Subcutaneous adipose tissue (tissue), 4 donors: ENCODE measurements around the gene AIP. TPM values are rescaled to one million over a fixed set of nuclear protein-coding genes. Genes with fewer than 3 reads are reported as not detected.

Experiments used
- total RNA-seq, 4 donors: library from RNA; depleted of rRNA; stranded (reverse); fragments of >200 nt; gene quantifications; one replicate each; pipeline ENCODE4 v1.1.0, GENCODE V29; 2016
- TF ChIP-seq, protein P1 (sequence below): fragments of 450-650 bp; IDR thresholded peaks from one replicate; pipeline ENCODE4 v1.5.1; 2016; ENCODE audit warnings: low read depth, mild to moderate bottlenecking, control low read depth, antibody characterized with exemption, moderate library complexity

Gene AIP
- total RNA-seq, 4 donors from 2014 or later = 48.6 to 77.3 (median 64.9) TPM

DNA sequence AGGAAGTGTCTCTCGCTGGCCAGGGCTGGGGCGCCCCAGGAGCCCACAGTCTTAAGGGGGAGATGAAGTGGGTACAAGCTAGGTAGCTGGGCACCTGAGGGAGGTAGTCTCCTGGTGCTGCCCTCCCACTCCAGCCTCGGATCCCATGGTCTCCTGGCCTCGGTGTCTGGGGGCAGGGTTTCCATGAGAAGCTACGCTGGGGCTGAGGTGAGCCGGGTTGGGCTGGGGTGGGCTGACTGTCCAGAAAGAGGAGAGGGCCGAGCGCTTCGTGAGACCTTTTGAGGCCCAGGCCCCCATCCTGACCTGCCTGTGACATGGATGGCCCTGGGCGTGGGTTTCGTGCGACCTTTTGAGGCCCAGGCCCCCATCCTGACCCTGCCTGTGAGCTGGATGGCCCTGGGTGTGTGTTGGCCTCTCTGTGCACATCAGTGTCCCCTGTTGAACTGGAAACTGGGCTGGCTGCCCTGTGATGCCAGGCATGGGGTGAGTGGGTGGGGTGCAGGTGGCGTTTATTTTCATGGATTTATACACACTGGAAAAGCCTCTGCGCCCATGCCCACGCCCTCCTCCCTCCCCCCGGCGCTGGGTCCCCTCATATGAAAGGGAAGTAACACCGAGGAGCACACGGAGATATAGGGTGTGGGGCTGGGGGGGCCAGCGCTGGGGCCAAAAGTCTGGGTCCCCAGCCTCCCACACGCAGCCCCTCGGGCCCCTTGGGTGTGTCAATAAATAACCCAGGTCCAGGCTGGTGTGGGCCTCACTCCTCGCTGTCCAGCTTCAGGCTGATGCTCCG, 8.6 kb downstream of the AIP start:
- TF ChIP-seq, protein P1, sequence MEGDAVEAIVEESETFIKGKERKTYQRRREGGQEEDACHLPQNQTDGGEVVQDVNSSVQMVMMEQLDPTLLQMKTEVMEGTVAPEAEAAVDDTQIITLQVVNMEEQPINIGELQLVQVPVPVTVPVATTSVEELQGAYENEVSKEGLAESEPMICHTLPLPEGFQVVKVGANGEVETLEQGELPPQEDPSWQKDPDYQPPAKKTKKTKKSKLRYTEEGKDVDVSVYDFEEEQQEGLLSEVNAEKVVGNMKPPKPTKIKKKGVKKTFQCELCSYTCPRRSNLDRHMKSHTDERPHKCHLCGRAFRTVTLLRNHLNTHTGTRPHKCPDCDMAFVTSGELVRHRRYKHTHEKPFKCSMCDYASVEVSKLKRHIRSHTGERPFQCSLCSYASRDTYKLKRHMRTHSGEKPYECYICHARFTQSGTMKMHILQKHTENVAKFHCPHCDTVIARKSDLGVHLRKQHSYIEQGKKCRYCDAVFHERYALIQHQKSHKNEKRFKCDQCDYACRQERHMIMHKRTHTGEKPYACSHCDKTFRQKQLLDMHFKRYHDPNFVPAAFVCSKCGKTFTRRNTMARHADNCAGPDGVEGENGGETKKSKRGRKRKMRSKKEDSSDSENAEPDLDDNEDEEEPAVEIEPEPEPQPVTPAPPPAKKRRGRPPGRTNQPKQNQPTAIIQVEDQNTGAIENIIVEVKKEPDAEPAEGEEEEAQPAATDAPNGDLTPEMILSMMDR = no peak

DNA sequence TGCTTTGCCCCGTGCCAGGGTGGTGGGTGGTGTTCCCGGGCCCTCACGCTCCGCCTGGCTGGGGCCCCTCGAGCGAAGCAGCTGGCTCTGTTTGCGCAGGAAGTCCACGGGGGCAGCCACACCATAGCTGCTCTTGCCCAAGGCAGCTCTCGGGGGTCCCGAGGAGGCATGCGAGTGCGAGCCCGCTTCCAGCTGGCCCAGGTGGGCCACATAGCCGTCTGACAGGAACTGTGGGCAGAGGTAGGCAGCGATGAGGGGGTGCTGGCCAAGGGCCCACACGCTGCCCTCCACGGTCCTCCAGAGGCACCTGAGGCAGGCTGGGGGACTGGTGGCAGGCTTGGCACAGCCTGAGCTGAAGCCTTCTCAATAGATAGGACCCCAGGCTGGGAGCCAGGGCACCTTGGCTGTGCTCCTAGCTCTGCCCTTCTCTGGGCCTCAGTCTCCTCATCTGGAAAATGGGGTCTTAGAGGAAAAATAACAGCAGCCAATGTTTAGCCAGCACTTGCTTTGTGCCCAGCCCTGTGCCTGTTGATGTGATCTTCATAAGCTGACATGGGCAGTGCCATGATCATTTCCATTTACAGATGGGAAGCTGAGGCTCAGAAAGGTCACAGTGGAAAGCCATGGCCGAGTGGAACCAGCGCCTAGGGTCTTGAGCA, 9.4 kb downstream of the AIP start:
- TF ChIP-seq, protein P1 = no peak

DNA sequence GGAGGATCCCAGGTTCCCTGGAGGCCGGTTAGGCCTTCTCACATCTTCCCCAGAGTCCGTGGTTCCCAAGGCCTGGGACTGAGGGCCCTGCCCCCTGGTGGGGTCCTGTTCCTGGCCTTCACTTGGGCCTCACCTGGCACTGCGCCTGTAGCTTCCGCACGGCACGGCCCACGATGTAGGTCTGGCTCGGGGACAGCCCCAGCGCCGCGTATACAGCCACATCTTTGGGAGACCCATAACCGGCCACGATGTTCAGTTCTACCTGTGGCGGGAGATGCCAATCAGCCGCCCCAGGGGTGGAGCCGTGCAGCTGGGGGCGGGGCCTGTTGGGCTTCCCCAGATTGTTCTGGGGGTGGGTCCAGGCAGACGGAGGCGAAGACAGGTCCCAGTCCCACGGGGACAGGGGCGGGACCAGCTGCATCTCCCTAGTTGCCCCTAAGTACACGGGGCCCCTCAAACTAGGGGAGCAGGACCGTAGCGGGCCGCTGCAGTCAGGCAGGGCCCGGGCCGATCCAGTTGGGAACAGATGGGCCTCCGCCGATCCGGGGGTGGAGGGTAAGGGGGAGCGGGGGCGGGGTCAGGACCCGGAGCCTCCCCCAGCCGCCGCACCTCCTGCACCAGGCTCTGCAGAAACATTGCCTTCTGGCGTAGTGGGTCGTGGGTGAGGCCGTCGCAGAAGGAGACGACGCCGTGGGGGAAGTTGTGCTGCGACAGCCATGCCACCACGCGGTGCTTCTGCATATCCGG, 10.1 kb downstream of the AIP start:
- TF ChIP-seq, protein P1 = no peak

DNA sequence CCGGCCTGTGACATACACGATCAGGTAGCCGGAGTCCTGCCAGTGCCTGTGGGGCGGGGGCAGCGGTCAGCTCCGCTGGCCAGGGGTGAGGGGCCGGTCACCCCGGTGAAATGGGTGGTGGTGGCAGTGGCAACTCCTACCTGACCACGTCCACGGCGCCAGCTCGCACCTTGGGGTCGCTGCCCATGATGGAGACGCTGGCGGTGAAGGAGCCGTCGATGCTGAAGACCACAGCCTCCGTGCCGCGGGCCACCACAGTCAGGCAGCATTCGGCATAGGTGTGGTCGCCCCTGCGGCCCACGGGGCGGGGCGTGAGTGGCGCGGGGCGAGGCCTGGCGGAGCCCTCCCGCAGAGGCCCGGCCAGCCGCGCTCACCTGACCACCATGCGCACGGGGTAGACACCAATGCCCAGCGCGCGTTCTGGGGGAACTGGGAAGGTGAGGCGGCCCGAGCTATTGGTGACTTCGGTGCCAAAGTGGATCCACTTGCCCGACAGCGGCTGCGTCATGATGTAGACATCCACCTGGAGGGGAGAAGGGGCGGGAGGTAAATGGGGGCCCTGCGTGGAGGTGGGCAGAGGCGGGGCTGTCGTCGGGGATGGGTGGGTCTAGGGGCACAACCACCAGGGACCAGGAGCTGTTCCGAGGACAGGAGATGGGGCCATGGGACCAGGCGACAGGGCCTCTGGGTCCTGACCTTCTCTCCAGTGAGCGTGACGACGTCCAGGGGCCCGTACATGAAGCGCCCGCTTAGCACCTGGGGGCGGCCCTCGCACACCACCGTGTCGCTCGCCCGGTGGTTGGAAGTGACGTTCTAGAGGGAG, 10.9 kb downstream of the AIP start:
- TF ChIP-seq, protein P1 = no peak

DNA sequence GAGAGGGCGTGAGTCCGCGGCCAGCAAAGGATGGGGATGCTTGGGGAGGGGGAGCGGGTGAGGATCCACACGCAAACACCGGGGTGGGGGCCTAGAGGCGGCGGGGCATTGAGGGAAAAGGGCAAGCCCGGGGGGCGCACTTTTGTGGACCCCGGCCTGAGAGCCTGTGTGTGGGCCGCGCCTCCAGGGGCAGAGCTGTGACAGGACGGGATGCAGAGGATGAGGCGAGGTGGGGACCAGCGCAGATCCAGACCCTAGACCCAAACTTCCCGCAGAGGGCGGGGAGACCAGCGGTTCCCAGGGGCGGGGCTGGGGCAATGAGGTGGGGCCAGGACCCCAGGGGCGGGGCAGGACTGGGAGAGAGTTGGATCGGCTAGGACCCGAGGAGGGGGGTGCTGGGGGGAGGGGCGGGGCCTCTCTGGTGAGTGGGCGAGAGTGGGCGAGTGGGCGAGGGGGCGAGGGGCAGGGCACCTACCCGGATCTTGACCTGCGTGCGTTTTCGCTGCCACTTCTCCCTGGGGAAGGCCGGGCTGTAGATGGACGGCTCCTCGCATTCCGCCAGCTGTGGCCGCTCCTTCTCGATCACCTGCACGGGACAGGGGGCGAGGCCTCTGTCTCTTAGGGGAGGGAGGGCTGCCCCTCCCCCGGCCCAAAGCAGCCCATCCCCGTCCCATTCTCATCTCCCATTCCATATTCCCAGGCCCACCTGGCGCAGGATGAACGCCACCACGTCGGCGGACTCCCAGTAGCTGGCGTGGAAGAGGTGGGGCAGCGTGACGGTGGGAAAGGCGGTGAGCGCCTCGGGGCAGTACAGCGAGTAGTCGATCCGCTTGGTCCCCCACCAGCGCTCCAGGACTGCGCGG, 11.8 kb downstream of the AIP start:
- TF ChIP-seq, protein P1 = no peak

DNA sequence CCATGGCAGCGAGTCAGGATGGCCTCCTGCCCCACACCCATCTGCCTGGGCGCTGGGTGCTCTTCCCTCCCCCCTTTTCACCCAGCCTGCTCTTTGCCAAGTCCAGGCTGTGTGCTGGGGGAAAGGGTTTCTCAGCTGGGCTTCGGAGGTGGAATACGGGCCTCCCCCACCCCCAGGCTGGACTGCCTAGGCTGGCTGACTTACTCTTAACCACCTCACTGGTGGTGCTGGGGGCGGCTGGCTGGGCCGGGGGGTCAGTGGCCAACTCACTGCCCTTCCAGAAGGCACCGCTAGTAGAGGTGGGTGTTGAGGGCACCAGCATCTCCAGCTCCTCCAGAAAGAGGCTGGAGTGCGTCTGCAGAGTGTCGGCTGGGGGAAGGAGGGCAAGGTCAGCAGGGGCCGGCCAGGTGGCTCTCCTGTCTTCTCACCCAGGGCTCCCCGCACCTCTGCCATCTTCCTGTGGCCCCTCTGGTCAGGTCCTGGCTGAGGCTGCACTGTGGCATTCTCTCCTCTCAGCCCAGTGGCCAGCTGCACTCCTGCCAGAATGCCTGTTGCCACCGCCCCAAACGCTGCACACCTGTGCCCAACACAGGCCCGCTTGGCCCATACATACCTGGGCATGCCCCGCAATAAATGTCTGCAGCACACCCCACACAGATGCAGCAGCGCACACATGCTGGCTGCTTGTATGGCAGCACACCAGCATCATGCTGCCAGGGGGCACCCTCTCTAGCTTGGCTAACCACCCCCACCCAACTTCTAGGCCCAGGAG, 12.6 kb downstream of the AIP start:
- TF ChIP-seq, protein P1 = no peak
